ENCODE measurements around the gene CAMK1D.
A peak's percentile ranks its signal among the peaks of the same experiment; 100 is the strongest.

CAMK1D gene

GRCh38 chr10:12405342-12406320, 56.3 kb downstream of the CAMK1D start:
- no peak for DNase-seq

GRCh38 chr10:12406764-12407400, 57.5 kb downstream of the CAMK1D start:
- DNase-seq: no peak

GRCh38 chr10:12408472-12408871, 59.1 kb downstream of the CAMK1D start:
- DNase-seq: no peak

- no peak for DNase-seq
Measured at GRCh38 chr10:12409161-12409560, 59.8 kb downstream of the CAMK1D start.

- DNase-seq: no peak
Measured at GRCh38 chr10:12409613-12410012, 60.3 kb downstream of the CAMK1D start.

GRCh38 chr10:12412666-12413368, 63.5 kb downstream of the CAMK1D start:
- DNase-seq: peak; percentile 13 to 29

GRCh38 chr10:12413369-12413711, 64.0 kb downstream of the CAMK1D start:
- DNase-seq: no peak

- no peak for DNase-seq
Measured at GRCh38 chr10:12414278-12414989, 65.1 kb downstream of the CAMK1D start.

GRCh38 chr10:12416344-12417050, 67.2 kb downstream of the CAMK1D start:
- no peak for DNase-seq

GRCh38 chr10:12417331-12417730, 68.0 kb downstream of the CAMK1D start:
- no peak for DNase-seq

GRCh38 chr10:12418000-12418399, 68.7 kb downstream of the CAMK1D start:
- DNase-seq: no peak

GRCh38 chr10:12418725-12419261, 69.4 kb downstream of the CAMK1D start:
- no peak for DNase-seq

GRCh38 chr10:12419262-12419847, 70.0 kb downstream of the CAMK1D start:
- peak; percentile 61 to 62 for DNase-seq

- DNase-seq: no peak
Measured at GRCh38 chr10:12420530-12421120, 71.3 kb downstream of the CAMK1D start.

- DNase-seq: no peak
Measured at GRCh38 chr10:12422189-12422588, 72.8 kb downstream of the CAMK1D start.

GRCh38 chr10:12423896-12424295, 74.5 kb downstream of the CAMK1D start:
- no peak for DNase-seq

GRCh38 chr10:12427276-12427675, 77.9 kb downstream of the CAMK1D start:
- no peak for DNase-seq

- no peak for DNase-seq
Measured at GRCh38 chr10:12428447-12429135, 79.2 kb downstream of the CAMK1D start.

GRCh38 chr10:12430406-12430982, 81.1 kb downstream of the CAMK1D start:
- no peak for DNase-seq
